ENCODE results near the gene IL17RE.
A peak's percentile ranks its signal among the peaks of the same experiment; 100 is the strongest.

Gene IL17RE

GRCh38 chr3:9933561-9934234 is 31.1 kb downstream of the IL17RE start, which contains the start of gene CRELD1 (continued):
- TF ChIP-seq ZNF366 (tag by site-specific recombination; conservative IDR thresholded peaks at IDR 0.05) (no peak), MZF1 (tag by site-specific recombination; IDR thresholded peaks at IDR 0.05; ENCODE audit: borderline replicate concordance) (no peak), SCRT1 (tag by site-specific recombination; IDR thresholded peaks at IDR 0.05; ENCODE audit: borderline replicate concordance) (no peak), ZNF169 (tag by site-specific recombination; IDR thresholded peaks at IDR 0.05) (no peak), ZNF610 (tag by site-specific recombination; IDR thresholded peaks at IDR 0.05; ENCODE audit: borderline replicate concordance) (no peak), TSHZ1 (tag by site-specific recombination; IDR thresholded peaks at IDR 0.05; ENCODE audit: borderline replicate concordance) (no peak), ZNF211 (tag by site-specific recombination; IDR thresholded peaks at IDR 0.05; ENCODE audit: low read depth) (no peak), ZNF133 (tag by site-specific recombination; IDR thresholded peaks at IDR 0.05) (no peak), GLI2 (tag by site-specific recombination; IDR thresholded peaks at IDR 0.05; ENCODE audit: borderline replicate concordance, low read depth) (no peak), ZNF585B (tag by site-specific recombination; IDR thresholded peaks at IDR 0.05) (no peak), ZNF391 (tag by site-specific recombination; IDR thresholded peaks at IDR 0.05; ENCODE audit: borderline replicate concordance, low read depth) (no peak), ZBTB8A (tag by site-specific recombination; IDR thresholded peaks at IDR 0.05) (no peak), ZNF239 (tag by site-specific recombination; IDR thresholded peaks at IDR 0.05) (no peak), ZNF658 (tag by site-specific recombination; IDR thresholded peaks at IDR 0.05) (no peak), GLIS1 (tag by site-specific recombination; IDR thresholded peaks at IDR 0.05) (peak; percentile 74), ZBTB6 (tag by site-specific recombination; IDR thresholded peaks at IDR 0.05) (no peak), REST (tag by site-specific recombination; IDR thresholded peaks at IDR 0.05) (no peak), ZSCAN5A (tag by site-specific recombination; IDR thresholded peaks at IDR 0.05) (no peak), ZNF248 (tag by site-specific recombination; IDR thresholded peaks at IDR 0.05) (no peak), ZBTB49 (tag by site-specific recombination; IDR thresholded peaks at IDR 0.05; ENCODE audit: low read depth) (no peak), SALL2 (tag by site-specific recombination; IDR thresholded peaks at IDR 0.05; ENCODE audit: borderline replicate concordance) (no peak), TCF7L2 (IDR thresholded peaks at IDR 0.05; ENCODE audit: borderline replicate concordance, low read depth, low read length) (no peak), ZBTB48 (tag by site-specific recombination; IDR thresholded peaks at IDR 0.05) (peak; percentile 75), ZNF214 (tag by site-specific recombination; IDR thresholded peaks at IDR 0.05; ENCODE audit: borderline replicate concordance) (no peak), ZNF664 (tag by site-specific recombination; IDR thresholded peaks at IDR 0.05) (no peak)
- TF ChIP-seq, protein P1, sequence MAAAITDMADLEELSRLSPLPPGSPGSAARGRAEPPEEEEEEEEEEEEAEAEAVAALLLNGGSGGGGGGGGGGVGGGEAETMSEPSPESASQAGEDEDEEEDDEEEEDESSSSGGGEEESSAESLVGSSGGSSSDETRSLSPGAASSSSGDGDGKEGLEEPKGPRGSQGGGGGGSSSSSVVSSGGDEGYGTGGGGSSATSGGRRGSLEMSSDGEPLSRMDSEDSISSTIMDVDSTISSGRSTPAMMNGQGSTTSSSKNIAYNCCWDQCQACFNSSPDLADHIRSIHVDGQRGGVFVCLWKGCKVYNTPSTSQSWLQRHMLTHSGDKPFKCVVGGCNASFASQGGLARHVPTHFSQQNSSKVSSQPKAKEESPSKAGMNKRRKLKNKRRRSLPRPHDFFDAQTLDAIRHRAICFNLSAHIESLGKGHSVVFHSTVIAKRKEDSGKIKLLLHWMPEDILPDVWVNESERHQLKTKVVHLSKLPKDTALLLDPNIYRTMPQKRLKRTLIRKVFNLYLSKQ (tag by site-specific recombination; IDR thresholded peaks at IDR 0.05; ENCODE audit: borderline replicate concordance) = no peak
